K562 (cell line): ENCODE measurements around the gene EXOSC2. TPM values are rescaled to one million over a fixed set of nuclear protein-coding genes. Genes with fewer than 3 reads are reported as not detected.
A peak's percentile ranks its signal among the peaks of the same experiment; 100 is the strongest.

Experiments
- ATAC-seq: fragments of 200-7000 bp; cut with Tn5 transposase; 3 replicates; pipeline ENCODE4 v1.9.1; 2020; ENCODE audit warnings: moderate library complexity
- BruUV-seq: library from RNA; stranded (reverse); fragments of 400-500 nt; replicated peaks from 2 replicates; lab custom pipeline; 2021; lab: Mats Ljungman, UMichigan
- CTCF ChIA-PET: fragments of 300-600 bp; formaldehyde crosslinking; extraction: SDS; loops from one replicate; lab custom pipeline; 2021; ENCODE audit warnings: low intra/inter-chr PET ratio; lab: Yijun Ruan, JAX
- POLR2A ChIA-PET: fragments of 300-600, 350-650 bp; sonication (Branson Sonifier 250); formaldehyde crosslinking; extraction: SDS; loops from one replicate; lab custom pipeline; 2021; ENCODE audit warnings: antibody characterized with exemption, inconsistent platforms; lab: Yijun Ruan, JAX
- DNase-seq, 4 experiments: peaks; one replicate each; pipeline versions ENCODE4 v3.0.0 to v3.0.0-alpha.2; 2011 to 2018; ENCODE audit warnings: low spot score in 3 of 4, mixed read lengths in 3 of 4; ENCODE audit errors: extremely low read depth in 1 of 4
- FAIRE-seq: peaks from 2 replicates; lab custom pipeline; 2011; peaks lifted over from hg19 to GRCh38; lab: Jason Lieb, UNC
- H2AFZ ChIP-seq: 2 replicates; pipeline ENCODE4 v1.6.0; 2011; ENCODE audit warnings: low read depth, low read length, control low read depth, inconsistent platforms
- H3K27ac ChIP-seq: fragments of 200-600 bp; 3 replicates; pipeline ENCODE4 v1.8.0; 2011; ENCODE audit warnings: low read depth, mild to moderate bottlenecking, control low read depth, inconsistent platforms, low read length, moderate library complexity, mixed read lengths; ENCODE audit errors: extremely low read depth
- H3K27me3 ChIP-seq, 2 experiments: fragments of 300-600 bp in 1 of 2; 2 replicates in 1 of 2; 3 replicates in 1 of 2; pipeline versions ENCODE4 v1.6.0 to v1.8.0; 2011; ENCODE audit warnings: inconsistent platforms in 2 of 2, low read length in 2 of 2, mild to moderate bottlenecking in 1 of 2, mixed read lengths in 1 of 2, moderate library complexity in 1 of 2; ENCODE audit not compliant: control insufficient read depth in 2 of 2, insufficient read depth in 2 of 2
- H3K36me3 ChIP-seq: fragments of 300-600 bp; 3 replicates; pipeline ENCODE4 v1.8.0; 2011; ENCODE audit warnings: mild to moderate bottlenecking, low read length, inconsistent platforms; ENCODE audit not compliant: control insufficient read depth, insufficient read depth
- H3K4me1 ChIP-seq, 2 experiments: fragments of 200-600 bp in 1 of 2; replicated peaks in 1 of 2; 2 replicates in 1 of 2; 3 replicates in 1 of 2; pipeline versions ENCODE4 v1.5.1 to v1.8.0; 2011; ENCODE audit warnings: inconsistent platforms in 2 of 2, low read length in 2 of 2, mild to moderate bottlenecking in 1 of 2, mixed read lengths in 1 of 2, moderate library complexity in 1 of 2; ENCODE audit not compliant: control insufficient read depth in 2 of 2, insufficient read depth in 2 of 2
- H3K4me2 ChIP-seq: 2 replicates; pipeline ENCODE4 v1.6.1; 2011; ENCODE audit warnings: low read length, control low read depth, inconsistent platforms, mixed read lengths; ENCODE audit not compliant: insufficient read depth
- H3K4me3 ChIP-seq: fragments of 200-600 bp; sonication (generic), shearing (Covaris generic); 2 replicates; pipeline ENCODE4 v1.5.1; 2016; ENCODE audit warnings: control low read depth, inconsistent platforms
- H3K79me2 ChIP-seq: fragments of 200-600 bp; 3 replicates; pipeline ENCODE4 v1.8.0; 2011; ENCODE audit warnings: low read length, inconsistent platforms; ENCODE audit not compliant: control insufficient read depth, insufficient read depth
- H3K9ac ChIP-seq, 2 experiments: 2 replicates each; pipeline versions ENCODE4 v1.6.0 to v1.6.1; 2011; ENCODE audit warnings: low read depth in 2 of 2, low read length in 2 of 2, control low read depth in 1 of 2, inconsistent platforms in 1 of 2, mild to moderate bottlenecking in 1 of 2, mixed read lengths in 1 of 2; ENCODE audit not compliant: insufficient read depth in 1 of 2
- H3K9me1 ChIP-seq: one replicate; pipeline ENCODE4 v1.6.0; 2011; ENCODE audit warnings: inconsistent platforms, mild to moderate bottlenecking, low read length, moderate library complexity; ENCODE audit not compliant: control insufficient read depth, insufficient read depth
- H3K9me3 ChIP-seq: replicated peaks from 2 replicates; pipeline ENCODE4 v1.5.1; 2011; ENCODE audit warnings: low read depth, low read length, inconsistent platforms; ENCODE audit not compliant: control insufficient read depth, insufficient read depth
- H4K20me1 ChIP-seq: replicated peaks from 2 replicates; pipeline ENCODE4 v1.6.1; 2011; ENCODE audit warnings: low read length, inconsistent platforms, mixed read lengths; ENCODE audit not compliant: control insufficient read depth, insufficient read depth
- CBFA2T2 ChIP-seq: fragments of 450-650 bp; conservative IDR thresholded peaks from 2 replicates; pipeline ENCODE4 v1.6.1; 2017; ENCODE audit warnings: mild to moderate bottlenecking
- CBX8 ChIP-seq: fragments of 200-600 bp; sonication (generic); IDR thresholded peaks from 2 replicates; pipeline ENCODE4 v1.6.1; 2012; ENCODE audit warnings: borderline replicate concordance, mixed run types, low read depth, mild to moderate bottlenecking, moderate library complexity, mixed read lengths, low read length, control low read depth, inconsistent platforms; ENCODE audit not compliant: poor library complexity, severe bottlenecking; ENCODE audit errors: extremely low read depth
- EGR1 ChIP-seq: fragments of 450-650 bp; conservative IDR thresholded peaks from 2 replicates; pipeline ENCODE4 v1.6.1; 2017; ENCODE audit warnings: mild to moderate bottlenecking
- FOS ChIP-seq: IDR thresholded peaks from 3 replicates; pipeline ENCODE4 v1.6.1; 2011; ENCODE audit not compliant: insufficient read length; ENCODE audit errors: extremely low read depth
- HDAC8 ChIP-seq: fragments of 450-650 bp; IDR thresholded peaks from 2 replicates; pipeline ENCODE4 v1.6.1; 2016; ENCODE audit warnings: mild to moderate bottlenecking, missing genetic modification characterization, moderate library complexity, missing compliant biosample characterization
- HNRNPUL1 ChIP-seq: fragments of 200-400 bp; formaldehyde crosslinking; IDR thresholded peaks from 2 replicates; pipeline ENCODE4 v1.6.1; 2017; ENCODE audit warnings: low read length
- ILF3 ChIP-seq: fragments of 450-650 bp; IDR thresholded peaks from 2 replicates; pipeline ENCODE4 v1.6.1; 2018; ENCODE audit warnings: antibody characterized with exemption, mild to moderate bottlenecking, moderate library complexity, borderline replicate concordance
- NFXL1 ChIP-seq: fragments of 450-650 bp; formaldehyde crosslinking; IDR thresholded peaks from 2 replicates; pipeline ENCODE4 v1.4.0; 2021; ENCODE audit warnings: mild to moderate bottlenecking
- TSC22D4 ChIP-seq: fragments of 450-650 bp; IDR thresholded peaks from 2 replicates; pipeline ENCODE4 v1.6.1; 2016; ENCODE audit warnings: missing genetic modification characterization, missing biosample characterization, control low read depth
- ZEB2 ChIP-seq: fragments of 450-650 bp; IDR thresholded peaks from 2 replicates; pipeline ENCODE4 v1.6.1; 2016
- ZNF121 ChIP-seq: sonication (generic); formaldehyde crosslinking; conservative IDR thresholded peaks from 2 replicates; pipeline ENCODE4 v1.8.0; 2022; ENCODE audit warnings: missing genetic modification reagents
- ZNF696 ChIP-seq: fragments of 250-450 bp; sonication (Bioruptor Pico); conservative IDR thresholded peaks from 2 replicates; pipeline ENCODE4 v1.4.0; 2020; ENCODE audit warnings: mild to moderate bottlenecking, moderate library complexity
- WGBS: fragments of 100-300 bp; shearing (Covaris generic); methylation state at CpG from one replicate; pipeline ENCODE4 v1.1.6; 2016; ENCODE audit warnings: low coverage, mixed read lengths; ENCODE audit not compliant: insufficient coverage; ENCODE audit errors: missing lambda C conversion rate; 5-methylcytosine and 5-hydroxymethylcytosine counted together
- in situ Hi-C: fragments of 300-500 bp; cut with MboI; formaldehyde crosslinking; loops from 4 replicates; pipeline ENCODE4 v1.15.0; 2018; ENCODE audit warnings: inconsistent platforms, mixed read lengths
- intact Hi-C: fragments of 100-400 bp; cut with micrococcal nuclease; formaldehyde crosslinking; loops from 2 replicates; pipeline ENCODE4 v1.14.2; 2022
- polyA plus RNA-seq, 8 experiments: library from polyadenylated mRNA; depleted of rRNA in 4 of 8; stranded (reverse) in 5 of 8; unstranded in 3 of 8; fragments of >200 nt; fragmentation: Nextera tagmentation in 2 of 8; fragmentation: Illumina TruSeq in 1 of 8; extraction: Ambion mirVana in 2 of 8; extraction: Trizol in 1 of 8; gene quantifications; 2 replicates each; pipeline versions ENCODE4 v1.2.1 to v1.2.3, GENCODE V29; 2011 to 2014; ENCODE audit warnings: inconsistent platforms in 1 of 8, missing spikeins in 1 of 8
- total RNA-seq, 7 experiments: library from RNA; depleted of rRNA in 6 of 7; stranded (reverse); fragments of >200 nt in 6 of 7; fragmentation: Illumina TruSeq in 2 of 7; extraction: Trizol in 2 of 7; gene quantifications; 2 replicates each; pipeline versions ENCODE4 v1.2.1 to v1.2.3, GENCODE V29; 2011 to 2021; ENCODE audit warnings: low replicate concordance in 1 of 7
- TF ChIP-seq, protein P1 (sequence below): IDR thresholded peaks from 2 replicates; pipeline ENCODE4 v1.6.1; 2016; ENCODE audit warnings: missing genetic modification characterization, missing compliant biosample characterization
- TF ChIP-seq, protein P2 (sequence below): sonication (generic); formaldehyde crosslinking; IDR thresholded peaks from 2 replicates; pipeline ENCODE4 v1.8.0; 2022; ENCODE audit warnings: missing genetic modification reagents, mild to moderate bottlenecking, borderline replicate concordance
- TF ChIP-seq, protein P3 (sequence below): IDR thresholded peaks from 2 replicates; pipeline ENCODE4 v1.6.1; 2012; ENCODE audit warnings: low read depth, low read length, improper control_type of control experiment, borderline replicate concordance

The EXOSC2 gene
- total and polyA plus RNA-seq, 9 of the 15 experiments (the other 6 are each of a cell fraction or from before 2014, with no cell fraction given): 46.0 to 101 (median 77.6) TPM

DNA sequence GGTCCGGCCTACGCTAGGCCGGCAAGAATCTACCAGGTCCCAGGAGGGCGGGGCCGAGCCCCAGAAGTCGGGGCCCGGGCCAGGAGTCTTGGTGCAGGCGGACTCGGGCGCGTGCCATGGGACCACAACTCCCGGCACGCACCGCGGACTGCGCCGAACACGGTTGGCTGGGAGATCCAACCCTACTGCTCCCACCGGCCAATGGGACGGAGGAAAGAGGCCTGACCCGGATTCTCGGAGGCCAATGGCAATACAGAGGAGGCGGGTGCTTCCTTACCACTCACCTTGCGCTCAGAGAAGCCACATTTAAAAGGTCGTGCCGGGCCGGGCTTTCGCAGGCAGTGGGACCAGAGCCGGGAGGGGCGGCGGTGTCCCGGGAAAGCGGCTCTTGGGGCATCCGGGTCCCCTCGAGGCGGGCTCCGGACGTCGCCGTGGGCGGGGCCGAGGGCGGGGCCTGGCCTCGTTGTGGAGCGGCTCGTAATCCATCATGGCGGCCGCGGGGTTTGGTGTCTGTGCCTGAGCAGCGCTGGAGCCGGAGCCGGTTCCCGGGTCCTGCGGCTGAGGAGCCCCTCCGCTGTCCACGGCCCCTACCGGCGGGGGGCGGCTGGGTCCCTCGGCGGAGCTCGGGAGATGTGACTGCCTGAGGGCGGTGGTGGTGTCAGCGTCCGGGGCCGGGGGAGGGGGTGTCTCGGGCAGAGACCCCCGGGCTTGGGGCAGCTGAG is 19.1 kb downstream of the EXOSC2 start (continued):
- TF ChIP-seq, protein P1, sequence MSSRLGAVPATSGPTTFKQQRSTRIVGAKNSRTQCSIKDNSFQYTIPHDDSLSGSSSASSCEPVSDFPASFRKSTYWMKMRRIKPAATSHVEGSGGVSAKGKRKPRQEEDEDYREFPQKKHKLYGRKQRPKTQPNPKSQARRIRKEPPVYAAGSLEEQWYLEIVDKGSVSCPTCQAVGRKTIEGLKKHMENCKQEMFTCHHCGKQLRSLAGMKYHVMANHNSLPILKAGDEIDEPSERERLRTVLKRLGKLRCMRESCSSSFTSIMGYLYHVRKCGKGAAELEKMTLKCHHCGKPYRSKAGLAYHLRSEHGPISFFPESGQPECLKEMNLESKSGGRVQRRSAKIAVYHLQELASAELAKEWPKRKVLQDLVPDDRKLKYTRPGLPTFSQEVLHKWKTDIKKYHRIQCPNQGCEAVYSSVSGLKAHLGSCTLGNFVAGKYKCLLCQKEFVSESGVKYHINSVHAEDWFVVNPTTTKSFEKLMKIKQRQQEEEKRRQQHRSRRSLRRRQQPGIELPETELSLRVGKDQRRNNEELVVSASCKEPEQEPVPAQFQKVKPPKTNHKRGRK (tag): no peak
- peak; percentile 42; the same call in 1 of the 2 replicates for TF ChIP-seq EGR1
- TF ChIP-seq ILF3: no peak
- no peak for TF ChIP-seq NFXL1 (CRISPR knock-in tag)
- TF ChIP-seq CBFA2T2: no peak
- TF ChIP-seq, all 486 proteins: peak for 88

DNA sequence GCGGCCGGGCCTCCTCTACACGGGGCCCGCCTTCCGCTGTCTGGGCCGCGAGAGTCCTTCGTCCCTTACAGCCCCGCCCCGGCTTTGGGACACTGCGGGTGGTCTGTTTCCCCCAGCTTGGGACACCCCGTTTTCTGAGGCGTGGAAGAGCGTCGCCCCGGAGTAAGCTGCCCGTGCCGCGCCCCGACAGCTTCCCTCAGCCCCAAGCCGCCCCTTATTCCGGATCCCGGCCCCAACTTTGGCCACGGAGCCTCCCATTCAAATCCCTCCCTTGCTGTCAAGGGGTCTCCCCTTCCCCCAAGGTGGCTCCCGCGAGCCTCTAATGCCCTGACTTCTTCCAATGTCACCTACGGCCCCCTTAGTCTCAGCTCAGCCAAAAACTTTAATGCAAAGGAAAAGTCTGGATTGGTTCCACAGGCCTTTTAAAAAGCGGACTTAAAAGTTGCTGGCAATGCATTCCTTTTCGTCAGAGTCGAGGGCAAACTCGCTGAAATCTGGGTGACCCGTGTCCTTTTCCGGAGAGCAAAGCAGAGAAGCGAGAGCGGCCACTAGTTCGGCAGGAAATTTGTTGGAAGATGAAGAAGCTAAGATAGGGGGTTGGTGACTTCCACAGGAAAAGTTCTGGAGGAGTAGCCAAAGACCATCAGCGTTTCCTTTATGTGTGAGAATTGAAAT is 19.8 kb downstream of the EXOSC2 start:
- Histone ChIP-seq H3K4me2 (peak overlapping the region; percentile 84), H4K20me1 (peaks cover 15% of the 10 kb centered on the region), H3K27ac (peak overlapping the region; percentile 99), H3K27me3 (no peaks in the 10 kb centered on the region), H3K79me2 (peaks cover 46% of the 10 kb centered on the region), H2AFZ (peak overlapping the region; percentile 98), H3K9ac (peak overlapping the region; percentile 96 to 98), H3K36me3 (no peaks in the 10 kb centered on the region), H3K9me3 (no peaks in the 10 kb centered on the region), H3K9me1 (no peaks in the 10 kb centered on the region), H3K4me1 (peaks cover 7 to 19% of the 10 kb centered on the region in 2 experiments; a peak in 3 of 5 replicates), H3K4me3 (peak overlapping the region; percentile 98)
- peak; percentile 8 for ATAC-seq
- peak; percentile 54 for FAIRE-seq
- in situ Hi-C loops: loop anchor here (25.0 kb wide), 4 partner anchors 274 to 999 kb away; no protein-coding TSS in a partner anchor
- under 1% methylated on average over 29 of the region's 37 CpGs for WGBS
- DNase-seq: peak in 2 of 4 experiments; percentile 30 to 37
- no TSS peak for BruUV-seq
- ChIA-PET CTCF (interaction anchor here (0.6 kb wide), 1 partner anchor 157 kb away, joined by 5 read pairs; no protein-coding TSS in a partner anchor), POLR2A (interaction anchor here (0.6 to 1.4 kb wide), 6 partner anchors 9 to 148 kb away, joined by 3 to 5 read pairs (median 4); no protein-coding TSS in a partner anchor)
- intact Hi-C loops: no loop called here
- TF ChIP-seq EGR1: no peak
- TF ChIP-seq CBX8: no peak
- TF ChIP-seq ZEB2: no peak
- no peak for TF ChIP-seq FOS
- TF ChIP-seq, protein P2, sequence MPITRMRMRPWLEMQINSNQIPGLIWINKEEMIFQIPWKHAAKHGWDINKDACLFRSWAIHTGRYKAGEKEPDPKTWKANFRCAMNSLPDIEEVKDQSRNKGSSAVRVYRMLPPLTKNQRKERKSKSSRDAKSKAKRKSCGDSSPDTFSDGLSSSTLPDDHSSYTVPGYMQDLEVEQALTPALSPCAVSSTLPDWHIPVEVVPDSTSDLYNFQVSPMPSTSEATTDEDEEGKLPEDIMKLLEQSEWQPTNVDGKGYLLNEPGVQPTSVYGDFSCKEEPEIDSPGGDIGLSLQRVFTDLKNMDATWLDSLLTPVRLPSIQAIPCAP: no peak
- no peak for TF ChIP-seq ZNF696
- TF ChIP-seq, protein P3, sequence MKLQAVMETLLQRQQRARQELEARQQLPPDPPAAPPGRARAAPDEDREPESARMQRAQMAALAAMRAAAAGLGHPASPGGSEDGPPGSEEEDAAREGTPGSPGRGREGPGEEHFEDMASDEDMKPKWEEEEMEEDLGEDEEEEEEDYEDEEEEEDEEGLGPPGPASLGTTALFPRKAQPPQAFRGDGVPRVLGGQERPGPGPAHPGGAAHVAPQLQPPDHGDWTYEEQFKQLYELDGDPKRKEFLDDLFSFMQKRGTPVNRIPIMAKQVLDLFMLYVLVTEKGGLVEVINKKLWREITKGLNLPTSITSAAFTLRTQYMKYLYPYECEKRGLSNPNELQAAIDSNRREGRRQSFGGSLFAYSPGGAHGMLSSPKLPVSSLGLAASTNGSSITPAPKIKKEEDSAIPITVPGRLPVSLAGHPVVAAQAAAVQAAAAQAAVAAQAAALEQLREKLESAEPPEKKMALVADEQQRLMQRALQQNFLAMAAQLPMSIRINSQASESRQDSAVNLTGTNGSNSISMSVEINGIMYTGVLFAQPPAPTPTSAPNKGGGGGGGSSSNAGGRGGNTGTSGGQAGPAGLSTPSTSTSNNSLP: no peak
- no peak for TF ChIP-seq ZNF121 (CRISPR knock-in tag)
- no peak for TF ChIP-seq TSC22D4 (tag)
- TF ChIP-seq HNRNPUL1: no peak
- TF ChIP-seq HDAC8 (tag): no peak
